ENCODE measurements around the gene IRF6.

Gene IRF6

DNA sequence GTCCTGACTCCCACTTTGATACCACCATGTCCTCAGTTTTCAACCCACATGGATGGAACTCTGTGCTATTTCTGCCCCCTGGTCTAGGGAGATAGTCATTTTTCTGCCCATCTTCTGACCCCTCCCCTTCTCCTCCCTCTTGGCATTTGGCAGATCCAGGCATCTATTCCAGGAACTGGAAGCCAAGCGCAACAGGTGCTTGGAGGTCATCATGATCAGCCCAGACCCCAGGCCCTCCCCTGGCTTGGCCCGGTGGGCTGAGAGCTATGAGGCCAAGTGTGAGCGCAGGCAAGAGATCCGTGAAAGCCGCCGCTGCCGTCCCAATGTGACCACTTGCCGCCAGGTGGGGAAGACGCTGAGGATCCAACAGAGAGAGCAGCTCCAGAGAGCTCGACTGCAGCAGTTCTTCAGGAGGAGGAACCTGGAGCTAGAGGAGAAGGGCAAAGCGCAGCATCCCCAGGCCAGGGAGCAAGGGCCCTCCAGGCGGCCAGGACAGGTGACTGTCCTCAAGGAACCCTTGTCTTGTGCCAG, 46.0 kb downstream of the IRF6 start:
- Histone ChIP-seq H3K9me3 (ENCODE audit: insufficient read depth, low read length) (no peaks in the 10 kb centered on the region), H3K36me3 (ENCODE audit: low read length) (no peaks in the 10 kb centered on the region; the same call in 1 of the 2 replicates), H3K4me2 (ENCODE audit: low read depth, low read length, poor library complexity, severe bottlenecking) (no peak overlapping the region), H2AFZ (ENCODE audit: low read depth, low read length, severe bottlenecking) (no peak overlapping the region), H4K20me1 (ENCODE audit: low read depth, low read length) (no peaks in the 10 kb centered on the region), H3K79me2 (ENCODE audit: insufficient read depth, low read length) (peaks cover 20% of the 10 kb centered on the region; the same call in 1 of the 2 replicates), H3K9me2 (replicated peaks; ENCODE audit: insufficient read depth, low read length) (no peaks in the 10 kb centered on the region), H3K27me3 (ENCODE audit: low read length) (no peaks in the 10 kb centered on the region), H3K27ac (ENCODE audit: low read depth, low read length) (no peak overlapping the region), H3K4me3 (ENCODE audit: insufficient read depth, low read length, poor library complexity, severe bottlenecking) (no peak overlapping the region), H3F3A (ENCODE audit: insufficient read depth) (no peaks in the 10 kb centered on the region), H3K9ac (ENCODE audit: low read length) (no peak overlapping the region)
- TF ChIP-seq EZH2phosphoT487 (conservative IDR thresholded peaks at IDR 0.05; ENCODE audit: low read length), result no peak
- no peak for TF ChIP-seq CTCF (IDR thresholded peaks at IDR 0.05; ENCODE audit: insufficient read depth, low read length, poor library complexity, severe bottlenecking)

GRCh38 chr1:209758400-209758799, 47.5 kb downstream of the IRF6 start:
- Histone ChIP-seq H3K4me2 (ENCODE audit: low read depth, low read length, poor library complexity, severe bottlenecking) (peak overlapping the region; percentile 4), H3K9me3 (ENCODE audit: insufficient read depth, low read length) (no peaks in the 10 kb centered on the region), H3K36me3 (ENCODE audit: low read length) (no peaks in the 10 kb centered on the region; the same call in 1 of the 2 replicates), H3K27me3 (ENCODE audit: low read length) (no peaks in the 10 kb centered on the region), H2AFZ (ENCODE audit: low read depth, low read length, severe bottlenecking) (no peak overlapping the region), H3K4me3 (ENCODE audit: insufficient read depth, low read length, poor library complexity, severe bottlenecking) (no peak overlapping the region), H3K9ac (ENCODE audit: low read length) (no peak overlapping the region), H3K9me2 (replicated peaks; ENCODE audit: insufficient read depth, low read length) (no peaks in the 10 kb centered on the region), H4K20me1 (ENCODE audit: low read depth, low read length) (no peaks in the 10 kb centered on the region), H3F3A (ENCODE audit: insufficient read depth) (no peaks in the 10 kb centered on the region), H3K27ac (ENCODE audit: low read depth, low read length) (no peak overlapping the region), H3K79me2 (ENCODE audit: insufficient read depth, low read length) (peaks cover 20% of the 10 kb centered on the region; the same call in 1 of the 2 replicates)
- no peak for TF ChIP-seq EZH2phosphoT487 (conservative IDR thresholded peaks at IDR 0.05; ENCODE audit: low read length)
- no peak for TF ChIP-seq CTCF (IDR thresholded peaks at IDR 0.05; ENCODE audit: insufficient read depth, low read length, poor library complexity, severe bottlenecking)

DNA sequence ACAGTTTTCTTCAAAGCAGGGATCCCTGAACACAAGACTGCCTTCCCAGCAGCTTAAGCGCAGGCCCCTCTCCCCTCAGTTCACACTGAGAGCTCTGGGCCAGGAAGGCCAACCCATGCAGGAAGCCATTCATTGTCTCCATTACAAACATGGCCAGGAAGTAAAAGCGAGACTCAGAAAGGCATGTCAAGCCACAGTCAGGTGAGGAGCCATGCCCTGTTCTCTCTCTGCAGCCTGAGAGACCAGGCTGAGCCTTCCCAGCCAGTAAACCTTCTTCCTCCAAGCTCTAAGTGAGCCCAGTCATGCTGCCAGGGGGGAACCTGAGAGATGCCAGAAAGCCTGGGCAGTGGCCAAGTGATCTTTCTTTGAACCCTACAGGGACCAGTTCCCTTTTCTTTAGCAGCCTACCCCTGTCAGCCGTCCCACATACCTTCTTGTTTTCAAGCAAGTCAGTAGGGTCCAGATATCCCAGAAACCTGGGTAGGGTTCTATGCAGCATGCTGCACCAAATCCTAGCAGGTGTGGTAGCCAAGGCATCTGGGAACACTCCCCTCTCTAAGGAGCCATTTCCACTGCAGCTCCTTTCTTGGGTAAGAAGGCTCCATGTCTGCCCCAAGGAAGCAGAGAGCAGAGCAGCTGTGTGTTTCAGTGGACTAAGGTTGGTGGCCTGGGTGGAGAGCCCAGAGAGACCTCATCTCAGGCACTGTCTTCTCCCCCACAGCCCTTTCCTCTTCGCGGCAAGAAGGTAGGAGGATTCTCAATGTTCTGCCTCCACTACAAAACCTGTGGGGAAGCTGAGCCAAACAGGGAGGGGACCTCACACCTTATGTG, 49.1 kb downstream of the IRF6 start:
- Histone ChIP-seq H3K4me3 (ENCODE audit: insufficient read depth, low read length, poor library complexity, severe bottlenecking) (peak overlapping the region; percentile 62), H4K20me1 (ENCODE audit: low read depth, low read length) (no peaks in the 10 kb centered on the region), H3K9ac (ENCODE audit: low read length) (peak overlapping the region; percentile 67), H3F3A (ENCODE audit: insufficient read depth) (no peaks in the 10 kb centered on the region), H3K9me2 (replicated peaks; ENCODE audit: insufficient read depth, low read length) (no peaks in the 10 kb centered on the region), H3K27me3 (ENCODE audit: low read length) (no peaks in the 10 kb centered on the region), H3K36me3 (ENCODE audit: low read length) (no peaks in the 10 kb centered on the region; the same call in 1 of the 2 replicates), H3K79me2 (ENCODE audit: insufficient read depth, low read length) (peaks cover 20% of the 10 kb centered on the region; the same call in 1 of the 2 replicates), H3K9me3 (ENCODE audit: insufficient read depth, low read length) (no peaks in the 10 kb centered on the region), H3K27ac (ENCODE audit: low read depth, low read length) (peak overlapping the region; percentile 81), H3K4me2 (ENCODE audit: low read depth, low read length, poor library complexity, severe bottlenecking) (peak overlapping the region; percentile 86), H2AFZ (ENCODE audit: low read depth, low read length, severe bottlenecking) (peak overlapping the region; percentile 84)
- TF ChIP-seq EZH2phosphoT487 (conservative IDR thresholded peaks at IDR 0.05; ENCODE audit: low read length), result no peak
- TF ChIP-seq CTCF (IDR thresholded peaks at IDR 0.05; ENCODE audit: insufficient read depth, low read length, poor library complexity, severe bottlenecking), result no peak

Data from SU-DHL-6 (cell line).